ENCODE results near the gene PLEKHA5. TPM values are rescaled to one million over a fixed set of nuclear protein-coding genes. Genes with fewer than 3 reads are reported as not detected.
A peak's percentile ranks its signal among the peaks of the same experiment; 100 is the strongest.

Gene PLEKHA5
- polyA plus RNA-seq (2012; rRNA removed), result 6.7 and 7.1 TPM in 2 replicates
- 8.3 and 10.9 TPM in 2 replicates for polyA plus RNA-seq (2012; cell fraction: cytosol; rRNA removed)
- polyA plus RNA-seq (2012; cell fraction: nucleus; rRNA removed), result 5.6 and 13.0 TPM in 2 replicates

GRCh38 chr12:19129486-19130223, at the start of gene PLEKHA5:
TSS of gene PLEKHA5 (plus strand) at chr12:19129733. CDS start at chr12:19129800, 67 bp downstream.
- no peak for TF ChIP-seq RXRA (IDR thresholded peaks at IDR 0.05; ENCODE audit: borderline replicate concordance, low read depth)
- no peak for TF ChIP-seq FOXJ3 (CRISPR knock-in tag; IDR thresholded peaks at IDR 0.05)
- peak; percentile 16 for TF ChIP-seq CHD2 (IDR thresholded peaks at IDR 0.05; ENCODE audit: low read length, partially characterized antibody)
- TF ChIP-seq, protein P1, sequence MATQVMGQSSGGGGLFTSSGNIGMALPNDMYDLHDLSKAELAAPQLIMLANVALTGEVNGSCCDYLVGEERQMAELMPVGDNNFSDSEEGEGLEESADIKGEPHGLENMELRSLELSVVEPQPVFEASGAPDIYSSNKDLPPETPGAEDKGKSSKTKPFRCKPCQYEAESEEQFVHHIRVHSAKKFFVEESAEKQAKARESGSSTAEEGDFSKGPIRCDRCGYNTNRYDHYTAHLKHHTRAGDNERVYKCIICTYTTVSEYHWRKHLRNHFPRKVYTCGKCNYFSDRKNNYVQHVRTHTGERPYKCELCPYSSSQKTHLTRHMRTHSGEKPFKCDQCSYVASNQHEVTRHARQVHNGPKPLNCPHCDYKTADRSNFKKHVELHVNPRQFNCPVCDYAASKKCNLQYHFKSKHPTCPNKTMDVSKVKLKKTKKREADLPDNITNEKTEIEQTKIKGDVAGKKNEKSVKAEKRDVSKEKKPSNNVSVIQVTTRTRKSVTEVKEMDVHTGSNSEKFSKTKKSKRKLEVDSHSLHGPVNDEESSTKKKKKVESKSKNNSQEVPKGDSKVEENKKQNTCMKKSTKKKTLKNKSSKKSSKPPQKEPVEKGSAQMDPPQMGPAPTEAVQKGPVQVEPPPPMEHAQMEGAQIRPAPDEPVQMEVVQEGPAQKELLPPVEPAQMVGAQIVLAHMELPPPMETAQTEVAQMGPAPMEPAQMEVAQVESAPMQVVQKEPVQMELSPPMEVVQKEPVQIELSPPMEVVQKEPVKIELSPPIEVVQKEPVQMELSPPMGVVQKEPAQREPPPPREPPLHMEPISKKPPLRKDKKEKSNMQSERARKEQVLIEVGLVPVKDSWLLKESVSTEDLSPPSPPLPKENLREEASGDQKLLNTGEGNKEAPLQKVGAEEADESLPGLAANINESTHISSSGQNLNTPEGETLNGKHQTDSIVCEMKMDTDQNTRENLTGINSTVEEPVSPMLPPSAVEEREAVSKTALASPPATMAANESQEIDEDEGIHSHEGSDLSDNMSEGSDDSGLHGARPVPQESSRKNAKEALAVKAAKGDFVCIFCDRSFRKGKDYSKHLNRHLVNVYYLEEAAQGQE (IDR thresholded peaks at IDR 0.05; ENCODE audit: low read depth, low read length), result no peak
- TF ChIP-seq FOSL2 (IDR thresholded peaks at IDR 0.05; ENCODE audit: borderline replicate concordance, low read depth), result no peak
- TF ChIP-seq TCF12 (IDR thresholded peaks at IDR 0.05), result no peak
- TF ChIP-seq SMC3 (IDR thresholded peaks at IDR 0.05; ENCODE audit: low read depth, low read length), result no peak
- no peak for TF ChIP-seq JUND (IDR thresholded peaks at IDR 0.05)
- no peak for TF ChIP-seq EP300 (IDR thresholded peaks at IDR 0.05; ENCODE audit: borderline replicate concordance in 1 of 2, low read depth in 1 of 2, low read length in 1 of 2)
- TF ChIP-seq RAD21 (IDR thresholded peaks at IDR 0.05; ENCODE audit: low read length), result no peak
- TF ChIP-seq YY1 (IDR thresholded peaks at IDR 0.05; ENCODE audit: low read depth), result 0 out of 2 replicates have a peak, but pooled peaks have one; percentile 63
- no peak for TF ChIP-seq FOXM1 (IDR thresholded peaks at IDR 0.05; ENCODE audit: low read depth)
- TF ChIP-seq, protein P2, sequence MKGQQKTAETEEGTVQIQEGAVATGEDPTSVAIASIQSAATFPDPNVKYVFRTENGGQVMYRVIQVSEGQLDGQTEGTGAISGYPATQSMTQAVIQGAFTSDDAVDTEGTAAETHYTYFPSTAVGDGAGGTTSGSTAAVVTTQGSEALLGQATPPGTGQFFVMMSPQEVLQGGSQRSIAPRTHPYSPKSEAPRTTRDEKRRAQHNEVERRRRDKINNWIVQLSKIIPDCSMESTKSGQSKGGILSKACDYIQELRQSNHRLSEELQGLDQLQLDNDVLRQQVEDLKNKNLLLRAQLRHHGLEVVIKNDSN (IDR thresholded peaks at IDR 0.05; ENCODE audit: borderline replicate concordance, low read depth), result no peak
- CTCF ChIA-PET, result interaction anchor here (0.7 kb wide), 1 partner anchor 42 kb away, joined by 3 read pairs; no protein-coding TSS in a partner anchor
- Histone ChIP-seq H3K9me2 (no peaks in the 10 kb centered on the region), H3K9ac (peak within 1 kb of the TSS; percentile 68), H3K79me2 (ENCODE audit: insufficient read depth) (peaks cover 33% of the 10 kb centered on the region), H3K27ac (ENCODE audit: low read depth in 2 of 2, low read length in 1 of 2) (peak within 1 kb of the TSS; percentile 61 to 74), H4K20me1 (ENCODE audit: insufficient read depth) (no peaks in the 10 kb centered on the region), H3K4me2 (peak within 1 kb of the TSS; percentile 91), H3K27me3 (ENCODE audit: insufficient read depth) (no peaks in the 10 kb centered on the region), H3K4me1 (ENCODE audit: control insufficient read depth in 1 of 2, insufficient read depth in 2 of 2, low read depth in 1 of 2, low read length in 1 of 2) (peaks cover 3 to 11% of the 10 kb centered on the region in 2 experiments; a peak in 2 of 4 replicates), H3K4me3 (ENCODE audit: low read depth in 2 of 2, low read length in 1 of 2) (peak within 1 kb of the TSS; percentile 78 to 91), H3K36me3 (replicated peaks in 1 of 2; ENCODE audit: control insufficient read depth in 1 of 2, insufficient read depth in 2 of 2, low read length in 1 of 2) (peaks cover 2 to 17% of the 10 kb centered on the region in 2 experiments), H3F3A (replicated peaks; ENCODE audit: insufficient read depth) (peaks cover 22% of the 10 kb centered on the region), H2AFZ (ENCODE audit: low read depth) (peak within 1 kb of the TSS; percentile 87), H3K9me3 (0 out of 2 replicates have a peak, but pooled peaks cover 5% of the 10 kb centered on the region)
- DNase-seq, result peak; percentile 94
- under 1% methylated on average over 11 of the region's 103 CpGs for WGBS (ENCODE audit: low lambda C conversion rate)
- POLR2A ChIA-PET, result no interaction called here
